Osteoblast (primary cell): ENCODE data around the gene SCAMP2. TPM values are rescaled to one million over a fixed set of nuclear protein-coding genes. Genes with fewer than 3 reads are reported as not detected.
"Not testable (repeated sequence)": the region's sequence is repeated elsewhere in the genome, so short reads cannot be mapped to it uniquely, and the experiment has no call there.

ENCODE experiments used
- DNase-seq: peaks from one replicate; pipeline ENCODE4 v3.0.0; 2011; ENCODE audit warnings: low spot score, mixed read lengths; ENCODE audit not compliant: insufficient read length; ENCODE audit errors: missing footprints
- H2AFZ ChIP-seq: 2 replicates; pipeline ENCODE4 v1.6.0; 2011; ENCODE audit warnings: mild to moderate bottlenecking, low read length
- H3K27ac ChIP-seq: 2 replicates; pipeline ENCODE4 v1.5.1; 2011; ENCODE audit warnings: mild to moderate bottlenecking, low read depth, low read length, moderate library complexity
- H3K27me3 ChIP-seq: 2 replicates; pipeline ENCODE4 v1.6.0; 2012; ENCODE audit warnings: mild to moderate bottlenecking, control low read depth, inconsistent platforms, low read length, moderate library complexity; ENCODE audit not compliant: insufficient read depth
- H3K36me3 ChIP-seq: 2 replicates; pipeline ENCODE4 v1.5.1; 2011; ENCODE audit warnings: mild to moderate bottlenecking, low read length, control low read depth, moderate library complexity; ENCODE audit not compliant: insufficient read depth
- H3K4me1 ChIP-seq: 2 replicates; pipeline ENCODE4 v1.5.1; 2011; ENCODE audit warnings: mild to moderate bottlenecking, low read length, control low read depth, moderate library complexity; ENCODE audit not compliant: insufficient read depth
- H3K4me2 ChIP-seq: 2 replicates; pipeline ENCODE4 v1.6.0; 2011; ENCODE audit warnings: mild to moderate bottlenecking, low read length; ENCODE audit not compliant: insufficient read depth
- H3K4me3 ChIP-seq: fragments of 200-600 bp; sonication (generic); 3 replicates; pipeline ENCODE4 v1.5.1; 2012; ENCODE audit warnings: mild to moderate bottlenecking, low read length, inconsistent platforms; ENCODE audit not compliant: insufficient read depth
- H3K79me2 ChIP-seq: 2 replicates; pipeline ENCODE4 v1.6.0; 2012; ENCODE audit warnings: mild to moderate bottlenecking, low read length, control low read depth, inconsistent platforms; ENCODE audit not compliant: insufficient read depth
- H3K9me3 ChIP-seq: 2 replicates; pipeline ENCODE4 v1.5.1; 2011; ENCODE audit warnings: low read depth, low read length, control low read depth
- H4K20me1 ChIP-seq: 2 replicates; pipeline ENCODE4 v1.6.0; 2012; ENCODE audit warnings: mild to moderate bottlenecking, low read length, control low read depth; ENCODE audit not compliant: insufficient read depth
- CTCF ChIP-seq: IDR thresholded peaks from 2 replicates; pipeline ENCODE4 v1.5.1; 2011; ENCODE audit warnings: mild to moderate bottlenecking, low read depth, low read length, moderate library complexity; ENCODE audit errors: extremely low read depth
- total RNA-seq: library from RNA; depleted of rRNA; stranded (reverse); fragments of >200 nt; gene quantifications from 2 replicates; pipeline ENCODE4 v1.2.3, GENCODE V29; 2012

The SCAMP2 gene
- total RNA-seq = 23.9 and 28.3 TPM in 2 replicates

- DNase-seq = peak; percentile 99
- Histone ChIP-seq H3K27ac (peak within 1 kb of the TSS; percentile 96), H3K36me3 (peaks cover under 1% of the 10 kb centered on the region), H3K4me3 (peak within 1 kb of the TSS; percentile 96), H3K79me2 (peaks cover 46% of the 10 kb centered on the region), H3K27me3 (peaks cover 7% of the 10 kb centered on the region), H4K20me1 (peaks cover 30% of the 10 kb centered on the region), H3K4me1 (peaks cover 12% of the 10 kb centered on the region), H3K4me2 (peak within 1 kb of the TSS; percentile 100), H3K9me3 (no peaks in the 10 kb centered on the region), H2AFZ (peak within 1 kb of the TSS; percentile 95)
- no peak for TF ChIP-seq CTCF
Measured at GRCh38 chr15:74873036-74873755, at the start of gene SCAMP2. SCAMP2 (minus strand) TSS chr15:74873365; CDS start chr15:74873255, 110 bp downstream.

- Histone ChIP-seq H3K4me3 (no peak overlapping the region), H3K36me3 (peaks cover 57% of the 10 kb centered on the region), H3K9me3 (no peaks in the 10 kb centered on the region), H3K4me2 (no peak overlapping the region), H3K4me1 (no peaks in the 10 kb centered on the region), H3K79me2 (no peaks in the 10 kb centered on the region), H2AFZ (peak overlapping the region; percentile 23), H3K27me3 (no peaks in the 10 kb centered on the region), H3K27ac (no peak overlapping the region), H4K20me1 (no peaks in the 10 kb centered on the region)
- no peak for TF ChIP-seq CTCF
- no peak for DNase-seq
Measured at GRCh38 chr15:74920456-74920855, 47.3 kb upstream of the SCAMP2 start.

- DNase-seq = no peak
- H3K36me3 ChIP-seq = peaks cover 46% of the 10 kb centered on the region
Measured at GRCh38 chr15:74917676-74918075, 44.5 kb upstream of the SCAMP2 start.

GRCh38 chr15:74913799-74914198, 40.6 kb upstream of the SCAMP2 start:
- not testable (repeated sequence) for H3K4me1 ChIP-seq, H3K4me2 ChIP-seq, H2AFZ ChIP-seq, H3K4me3 ChIP-seq, H4K20me1 ChIP-seq, H3K27ac ChIP-seq, H3K27me3 ChIP-seq, DNase-seq, H3K79me2 ChIP-seq, H3K9me3 ChIP-seq
- H3K36me3 ChIP-seq = peaks cover 33% of the 10 kb centered on the region

More at GRCh38 chr15:74917676-74918075, 44.5 kb upstream of the SCAMP2 start:
- Histone ChIP-seq H4K20me1 (no peaks in the 10 kb centered on the region), H2AFZ (no peak overlapping the region), H3K4me1 (no peaks in the 10 kb centered on the region), H3K27ac (no peak overlapping the region), H3K79me2 (no peaks in the 10 kb centered on the region), H3K4me2 (no peak overlapping the region), H3K9me3 (no peaks in the 10 kb centered on the region), H3K4me3 (no peak overlapping the region), H3K27me3 (no peaks in the 10 kb centered on the region)
- TF ChIP-seq CTCF = no peak
